Lower leg skin (tissue), 3 donors: ENCODE results near the gene HMCN2.
"Not testable (repeated sequence)": the region's sequence is repeated elsewhere in the genome, so short reads cannot be mapped to it uniquely, and the experiment has no call there.

Source experiments
- CTCF ChIP-seq, 3 donors: fragments of 450-650 bp; IDR thresholded peaks; one replicate each; pipeline ENCODE4 v1.5.1; 2016; ENCODE audit warnings: antibody characterized with exemption in 3 of 3, mild to moderate bottlenecking in 3 of 3, moderate library complexity in 2 of 3
- POLR2A ChIP-seq, 2 donors: fragments of 450-650 bp; IDR thresholded peaks; one replicate each; pipeline ENCODE4 v1.6.1; 2016 to 2017; ENCODE audit warnings: antibody characterized with exemption in 2 of 2, mild to moderate bottlenecking in 1 of 2, moderate library complexity in 1 of 2

- TF ChIP-seq CTCF, POLR2A (IDR thresholded peaks at IDR 0.05): not testable (repeated sequence)
These were observed 75.0 kb downstream of the HMCN2 start for GRCh38 chr9:130340557-130340956.
